H9 (cell line): Measurements from ENCODE around the gene RGS16. TPM values are rescaled to one million over a fixed set of nuclear protein-coding genes. Genes with fewer than 3 reads are reported as not detected.
A peak's percentile ranks its signal among the peaks of the same experiment; 100 is the strongest.

Experiments
- DNase-seq: peaks from one replicate; pipeline ENCODE4 v3.0.0-alpha.2; 2017
- H2AFZ ChIP-seq: one replicate; pipeline ENCODE4 v1.6.1; 2013; ENCODE audit warnings: mild to moderate bottlenecking, low read length, control low read depth, moderate library complexity
- H2AK5ac ChIP-seq: 2 replicates; pipeline ENCODE4 v1.6.1; 2013; ENCODE audit warnings: low read length, control low read depth, mixed read lengths; ENCODE audit not compliant: insufficient read length
- H2BK120ac ChIP-seq: one replicate; pipeline ENCODE4 v1.6.1; 2013; ENCODE audit warnings: low read depth, mild to moderate bottlenecking, low read length, control low read depth, inconsistent platforms; ENCODE audit not compliant: poor library complexity, severe bottlenecking
- H2BK12ac ChIP-seq: 2 replicates; pipeline ENCODE4 v1.6.1; 2013; ENCODE audit warnings: low read length, control low read depth, mixed read lengths, low read depth; ENCODE audit not compliant: insufficient read length
- H2BK15ac ChIP-seq: 2 replicates; pipeline ENCODE4 v1.6.1; 2013; ENCODE audit warnings: low read depth, low read length, control low read depth
- H2BK20ac ChIP-seq: one replicate; pipeline ENCODE4 v1.6.1; 2013; ENCODE audit warnings: low read depth, mild to moderate bottlenecking, low read length, control low read depth, inconsistent platforms; ENCODE audit not compliant: poor library complexity, severe bottlenecking
- H2BK5ac ChIP-seq: 2 replicates; pipeline ENCODE4 v1.6.1; 2013; ENCODE audit warnings: low read length, control low read depth, mixed read lengths; ENCODE audit not compliant: insufficient read length
- H3K14ac ChIP-seq: 2 replicates; pipeline ENCODE4 v1.6.1; 2013; ENCODE audit warnings: low read length, control low read depth; ENCODE audit not compliant: insufficient read depth
- H3K18ac ChIP-seq: 2 replicates; pipeline ENCODE4 v1.6.1; 2013; ENCODE audit warnings: low read depth, mild to moderate bottlenecking, mixed read lengths, low read length, control low read depth; ENCODE audit not compliant: insufficient read length
- H3K23ac ChIP-seq: 2 replicates; pipeline ENCODE4 v1.6.1; 2013; ENCODE audit warnings: low read length, control low read depth, mixed read lengths, low read depth; ENCODE audit not compliant: insufficient read length
- H3K23me2 ChIP-seq: 2 replicates; pipeline ENCODE4 v1.6.1; 2013; ENCODE audit warnings: low read depth, mild to moderate bottlenecking, mixed read lengths, low read length, control low read depth; ENCODE audit not compliant: insufficient read length, poor library complexity, severe bottlenecking
- H3K27ac ChIP-seq: 2 replicates; pipeline ENCODE4 v1.5.1; 2013; ENCODE audit warnings: low read length, control low read depth, mixed read lengths, low read depth; ENCODE audit not compliant: insufficient read length
- H3K27me3 ChIP-seq: 2 replicates; pipeline ENCODE4 v1.6.1; 2013; ENCODE audit warnings: low read length, control low read depth, inconsistent platforms; ENCODE audit not compliant: insufficient read depth
- H3K4ac ChIP-seq: 2 replicates; pipeline ENCODE4 v1.6.1; 2013; ENCODE audit warnings: low read depth, mild to moderate bottlenecking, control low read depth, inconsistent platforms, low read length, moderate library complexity
- H3K4me1 ChIP-seq: 2 replicates; pipeline ENCODE4 v1.6.1; 2013; ENCODE audit warnings: low read length, control low read depth, inconsistent platforms; ENCODE audit not compliant: insufficient read depth
- H3K4me2 ChIP-seq: 2 replicates; pipeline ENCODE4 v1.6.1; 2013; ENCODE audit warnings: low read length, control low read depth, mixed read lengths; ENCODE audit not compliant: insufficient read length, insufficient read depth
- H3K56ac ChIP-seq: 2 replicates; pipeline ENCODE4 v1.6.1; 2013; ENCODE audit warnings: low read depth, mild to moderate bottlenecking, mixed read lengths, low read length, control low read depth; ENCODE audit not compliant: insufficient read length
- H3K79me1 ChIP-seq: 2 replicates; pipeline ENCODE4 v1.6.1; 2013; ENCODE audit warnings: low read depth, mild to moderate bottlenecking, moderate library complexity, low read length, control low read depth, inconsistent platforms; ENCODE audit not compliant: insufficient read depth, poor library complexity, severe bottlenecking
- H3K79me2 ChIP-seq: 2 replicates; pipeline ENCODE4 v1.6.1; 2013; ENCODE audit warnings: low read length, control low read depth, inconsistent platforms; ENCODE audit not compliant: insufficient read depth
- H3K9ac ChIP-seq: 2 replicates; pipeline ENCODE4 v1.6.1; 2013; ENCODE audit warnings: low read length, control low read depth, mixed read lengths; ENCODE audit not compliant: insufficient read length; ENCODE audit errors: extremely low read depth
- H3K9me3 ChIP-seq: one replicate; pipeline ENCODE4 v1.6.1; 2013; ENCODE audit warnings: low read depth, low read length, inconsistent platforms; ENCODE audit not compliant: control insufficient read depth
- H3T11ph ChIP-seq: one replicate; pipeline ENCODE4 v1.6.1; 2013; ENCODE audit warnings: mild to moderate bottlenecking, low read length, control low read depth, inconsistent platforms
- H4K20me1 ChIP-seq: one replicate; pipeline ENCODE4 v1.6.1; 2013; ENCODE audit not compliant: control insufficient read depth, insufficient read length, insufficient read depth
- H4K5ac ChIP-seq: 2 replicates; pipeline ENCODE4 v1.6.1; 2013; ENCODE audit warnings: low read depth, mild to moderate bottlenecking, mixed read lengths, low read length, control low read depth; ENCODE audit not compliant: insufficient read length
- H4K8ac ChIP-seq: replicated peaks from 2 replicates; pipeline ENCODE4 v1.6.1; 2013; ENCODE audit warnings: low read length, control low read depth, mixed read lengths, low read depth; ENCODE audit not compliant: insufficient read length
- H4K91ac ChIP-seq: 2 replicates; pipeline ENCODE4 v1.6.1; 2013; ENCODE audit warnings: low read depth, mild to moderate bottlenecking, moderate library complexity, mixed read lengths, low read length, control low read depth; ENCODE audit not compliant: insufficient read length
- H3K27ac Mint-ChIP-seq, 3 experiments: 2 replicates in 2 of 3; 3 replicates in 1 of 3; pipeline ENCODE4 v1.8.0; 2020 to 2021; ENCODE audit warnings: mixed read lengths in 3 of 3, mild to moderate bottlenecking in 1 of 3, moderate library complexity in 1 of 3
- H3K27me3 Mint-ChIP-seq: 2 replicates; pipeline ENCODE4 v1.8.0; 2021; ENCODE audit warnings: low read depth, mild to moderate bottlenecking, moderate library complexity, mixed read lengths
- H3K36me3 Mint-ChIP-seq, 3 experiments: 2 replicates in 2 of 3; 3 replicates in 1 of 3; pipeline ENCODE4 v1.8.0; 2020 to 2021; ENCODE audit warnings: low read depth in 3 of 3, mixed read lengths in 3 of 3; ENCODE audit not compliant: insufficient read depth in 1 of 3
- H3K4me1 Mint-ChIP-seq, 2 experiments: 2 replicates each; pipeline ENCODE4 v1.8.0; 2020; ENCODE audit warnings: mixed read lengths in 2 of 2
- H3K4me3 Mint-ChIP-seq, 2 experiments: 2 replicates in 1 of 2; 3 replicates in 1 of 2; pipeline ENCODE4 v1.8.0; 2020 to 2021; ENCODE audit warnings: mild to moderate bottlenecking in 2 of 2, mixed read lengths in 2 of 2, moderate library complexity in 1 of 2
- H3K9me3 Mint-ChIP-seq, 2 experiments: 2 replicates in 1 of 2; 3 replicates in 1 of 2; pipeline ENCODE4 v1.8.0; 2020; ENCODE audit warnings: mild to moderate bottlenecking in 2 of 2, mixed read lengths in 2 of 2, moderate library complexity in 1 of 2
- WGBS: extraction: QIAGEN DNeasy Blood & Tissue Kit; methylation state at CpG from one replicate; pipeline ENCODE4 v1.1.7; 2013; ENCODE audit warnings: missing lambda C conversion rate, low lambda C conversion rate, mixed read lengths; ENCODE audit not compliant: insufficient read length; ENCODE audit errors: extremely low coverage; 5-methylcytosine and 5-hydroxymethylcytosine counted together
- total RNA-seq: library from RNA; stranded (reverse); gene quantifications from 2 replicates; pipeline ENCODE4 v1.2.1, GENCODE V29; 2021
- TF ChIP-seq, protein P1 (sequence below): fragments of 200-600 bp; sonication (generic); conservative IDR thresholded peaks from 3 replicates; pipeline ENCODE4 v1.8.0; 2021; ENCODE audit warnings: antibody characterized with exemption, mild to moderate bottlenecking

RGS16 gene
- total RNA-seq, 1 experiment from 2014 or later, result 6.9 TPM

DNA sequence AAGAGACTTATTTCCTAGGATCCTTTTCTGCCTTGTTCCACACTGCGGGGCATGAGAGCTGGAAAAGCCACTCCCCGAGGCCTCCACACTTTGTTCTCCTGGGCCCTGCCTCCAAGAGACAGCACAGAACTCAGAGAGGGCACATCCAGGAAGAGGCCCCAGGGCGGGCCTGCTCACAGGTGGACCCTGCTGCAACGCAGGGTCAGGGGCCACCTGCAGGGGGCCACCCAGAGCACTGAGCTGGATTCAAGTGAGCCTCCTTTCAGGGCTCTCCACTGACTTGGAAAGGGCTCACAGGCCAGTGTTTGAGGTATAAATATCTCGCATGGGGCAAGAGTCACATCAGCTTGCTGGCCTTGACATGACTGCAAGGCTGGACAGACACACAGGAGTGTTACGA is 4.8 kb downstream of the RGS16 start:
- Histone ChIP-seq H3K79me1 (no peaks in the 10 kb centered on the region), H4K5ac (no peak overlapping the region), H3K23me2 (peaks cover 3% of the 10 kb centered on the region), H2AFZ (no peak overlapping the region), H3K27ac (no peak overlapping the region), H3K9ac (no peak overlapping the region), H3K23ac (no peak overlapping the region), H2BK12ac (no peak overlapping the region), H4K91ac (no peak overlapping the region), H2BK20ac (no peak overlapping the region), H3K9me3 (no peaks in the 10 kb centered on the region), H2AK5ac (no peak overlapping the region), H3T11ph (no peak overlapping the region), H3K4ac (no peak overlapping the region), H3K4me1 (peaks cover 2% of the 10 kb centered on the region), H4K20me1 (no peaks in the 10 kb centered on the region), H3K14ac (no peak overlapping the region), H4K8ac (no peak overlapping the region), H2BK120ac (no peak overlapping the region), H3K79me2 (0 out of 2 replicates have a peak, but pooled peaks cover 2% of the 10 kb centered on the region), H2BK5ac (no peak overlapping the region), H3K27me3 (no peaks in the 10 kb centered on the region; the same call in 1 of the 2 replicates), H3K4me2 (no peak overlapping the region), H3K18ac (no peak overlapping the region), H3K56ac (no peak overlapping the region), H2BK15ac (no peak overlapping the region)
- peaks cover 0 to 2% of the 10 kb centered on the region in 2 experiments; a peak in 1 of 5 replicates for H3K9me3 Mint-ChIP-seq
- 0 out of 7 replicates have a peak overlapping the region, but pooled peaks of 1 of the 3 experiments have one; percentile 34 for H3K27ac Mint-ChIP-seq
- WGBS, result no CpG with 5 or more reads among the region's 6 CpGs
- DNase-seq, result peak; percentile 73
- H3K4me3 Mint-ChIP-seq, result no peak overlapping the region
- TF ChIP-seq, protein P1, sequence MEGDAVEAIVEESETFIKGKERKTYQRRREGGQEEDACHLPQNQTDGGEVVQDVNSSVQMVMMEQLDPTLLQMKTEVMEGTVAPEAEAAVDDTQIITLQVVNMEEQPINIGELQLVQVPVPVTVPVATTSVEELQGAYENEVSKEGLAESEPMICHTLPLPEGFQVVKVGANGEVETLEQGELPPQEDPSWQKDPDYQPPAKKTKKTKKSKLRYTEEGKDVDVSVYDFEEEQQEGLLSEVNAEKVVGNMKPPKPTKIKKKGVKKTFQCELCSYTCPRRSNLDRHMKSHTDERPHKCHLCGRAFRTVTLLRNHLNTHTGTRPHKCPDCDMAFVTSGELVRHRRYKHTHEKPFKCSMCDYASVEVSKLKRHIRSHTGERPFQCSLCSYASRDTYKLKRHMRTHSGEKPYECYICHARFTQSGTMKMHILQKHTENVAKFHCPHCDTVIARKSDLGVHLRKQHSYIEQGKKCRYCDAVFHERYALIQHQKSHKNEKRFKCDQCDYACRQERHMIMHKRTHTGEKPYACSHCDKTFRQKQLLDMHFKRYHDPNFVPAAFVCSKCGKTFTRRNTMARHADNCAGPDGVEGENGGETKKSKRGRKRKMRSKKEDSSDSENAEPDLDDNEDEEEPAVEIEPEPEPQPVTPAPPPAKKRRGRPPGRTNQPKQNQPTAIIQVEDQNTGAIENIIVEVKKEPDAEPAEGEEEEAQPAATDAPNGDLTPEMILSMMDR, result peak; percentile 78
- peaks cover 0 to 8% (median 2%) of the 10 kb centered on the region in 3 experiments; a peak in 5 of 7 replicates for H3K36me3 Mint-ChIP-seq
- H3K4me1 Mint-ChIP-seq, result peaks cover 10 to 19% of the 10 kb centered on the region in 2 experiments
- peaks cover 6% of the 10 kb centered on the region for H3K27me3 Mint-ChIP-seq
